ENCODE measurements around the gene VPS45.

The VPS45 gene

GRCh38 chr1:150089846-150090520 lies 22.4 kb downstream of the VPS45 start:
- no peak overlapping the region for H3K18ac ChIP-seq (ENCODE audit: low read length)
- H3K4me3 ChIP-seq (ENCODE audit: low read length in 2 of 2): no peak overlapping the region
- H2AK5ac ChIP-seq (ENCODE audit: low read depth, low read length): no peak overlapping the region
- no peak overlapping the region for H2BK12ac ChIP-seq (ENCODE audit: low read length)
- H4K91ac ChIP-seq (ENCODE audit: low read depth, low read length, poor library complexity): no peak overlapping the region
- H3K36me3 ChIP-seq (replicated peaks in 1 of 2; ENCODE audit: control insufficient read depth in 2 of 2, insufficient read depth in 2 of 2, low read length in 2 of 2): peaks cover 3 to 93% of the 10 kb centered on the region in 2 donors
- H2BK120ac ChIP-seq (ENCODE audit: low read depth, low read length): no peak overlapping the region
- H3K4ac ChIP-seq (ENCODE audit: low read length): no peak overlapping the region
- H2AFZ ChIP-seq (ENCODE audit: low read length): no peak overlapping the region
- no peak for DNase-seq (ENCODE audit: low spot score)
- H3K23ac ChIP-seq (ENCODE audit: low read depth, low read length, poor library complexity): no peak overlapping the region
- no peaks in the 10 kb centered on the region for H3K27me3 ChIP-seq (ENCODE audit: control insufficient read depth in 3 of 3, insufficient read depth in 3 of 3, low read depth in 1 of 3, low read length in 3 of 3)
- no peak overlapping the region for H2BK5ac ChIP-seq (ENCODE audit: low read length)
- H3K14ac ChIP-seq (ENCODE audit: low read length): no peak overlapping the region
- no CpG with 5 or more reads among the region's 3 CpGs for WGBS, 2 donors (ENCODE audit: extremely low coverage in 2 of 2, insufficient read length in 2 of 2, insufficient replicate concordance in 1 of 2)
- no peak overlapping the region for H2BK15ac ChIP-seq (ENCODE audit: low read length)
- no peaks in the 10 kb centered on the region for H3K79me1 ChIP-seq (ENCODE audit: low read depth, low read length)
- no peak overlapping the region for H3K4me2 ChIP-seq (ENCODE audit: insufficient read depth, low read length, poor library complexity, severe bottlenecking)
- no peaks in the 10 kb centered on the region for H3K4me1 ChIP-seq (ENCODE audit: control insufficient read depth in 2 of 2, insufficient read depth in 1 of 2, low read depth in 1 of 2, low read length in 2 of 2)
- no peak overlapping the region for H4K8ac ChIP-seq (ENCODE audit: low read depth, low read length)
- no peaks in the 10 kb centered on the region for H3K9me3 ChIP-seq (replicated peaks in 1 of 2; ENCODE audit: control insufficient read depth in 2 of 2, insufficient read depth in 1 of 2, low read depth in 1 of 2, low read length in 2 of 2)
- H3K9ac ChIP-seq (ENCODE audit: low read depth, low read length, poor library complexity): no peak overlapping the region
- H3K27ac ChIP-seq (replicated peaks; ENCODE audit: low read length): no peak overlapping the region

- no CpG with 5 or more reads among the region's 3 CpGs for WGBS, 2 donors (ENCODE audit: extremely low coverage in 2 of 2, insufficient read length in 2 of 2, insufficient replicate concordance in 1 of 2)
- no peak overlapping the region for H3K23ac ChIP-seq (ENCODE audit: low read depth, low read length, poor library complexity)
- no peak overlapping the region for H3K27ac ChIP-seq (replicated peaks; ENCODE audit: low read length)
- H3K9me3 ChIP-seq (replicated peaks in 1 of 2; ENCODE audit: control insufficient read depth in 2 of 2, insufficient read depth in 1 of 2, low read depth in 1 of 2, low read length in 2 of 2): no peaks in the 10 kb centered on the region
- H2BK120ac ChIP-seq (ENCODE audit: low read depth, low read length): no peak overlapping the region
- H2BK12ac ChIP-seq (ENCODE audit: low read length): no peak overlapping the region
- H4K8ac ChIP-seq (ENCODE audit: low read depth, low read length): no peak overlapping the region
- no peaks in the 10 kb centered on the region for H3K4me1 ChIP-seq (ENCODE audit: control insufficient read depth in 2 of 2, insufficient read depth in 1 of 2, low read depth in 1 of 2, low read length in 2 of 2)
- no peak overlapping the region for H2AK5ac ChIP-seq (ENCODE audit: low read depth, low read length)
- H3K36me3 ChIP-seq (replicated peaks in 1 of 2; ENCODE audit: control insufficient read depth in 2 of 2, insufficient read depth in 2 of 2, low read length in 2 of 2): peaks cover 1 to 88% of the 10 kb centered on the region in 2 donors
- no peak overlapping the region for H3K9ac ChIP-seq (ENCODE audit: low read depth, low read length, poor library complexity)
- no peak overlapping the region for H4K91ac ChIP-seq (ENCODE audit: low read depth, low read length, poor library complexity)
- no peak overlapping the region for H3K18ac ChIP-seq (ENCODE audit: low read length)
- no peaks in the 10 kb centered on the region for H3K79me1 ChIP-seq (ENCODE audit: low read depth, low read length)
- no peak overlapping the region for H3K4me3 ChIP-seq (ENCODE audit: low read length in 2 of 2)
- no peak overlapping the region for H2AFZ ChIP-seq (ENCODE audit: low read length)
- no peak overlapping the region for H3K4me2 ChIP-seq (ENCODE audit: insufficient read depth, low read length, poor library complexity, severe bottlenecking)
- H2BK5ac ChIP-seq (ENCODE audit: low read length): no peak overlapping the region
- H3K14ac ChIP-seq (ENCODE audit: low read length): no peak overlapping the region
- DNase-seq (ENCODE audit: low spot score): no peak
- no peak overlapping the region for H2BK15ac ChIP-seq (ENCODE audit: low read length)
- no peak overlapping the region for H3K4ac ChIP-seq (ENCODE audit: low read length)
- no peaks in the 10 kb centered on the region for H3K27me3 ChIP-seq (ENCODE audit: control insufficient read depth in 3 of 3, insufficient read depth in 3 of 3, low read depth in 1 of 3, low read length in 3 of 3)
Observed at GRCh38 chr1:150092180-150092791, 24.7 kb downstream of the VPS45 start.

GRCh38 chr1:150093805-150094204 lies 26.2 kb downstream of the VPS45 start:
- H3K4me2 ChIP-seq (ENCODE audit: insufficient read depth, low read length, poor library complexity, severe bottlenecking): no peak overlapping the region
- H2AFZ ChIP-seq (ENCODE audit: low read length): no peak overlapping the region
- no peak overlapping the region for H4K8ac ChIP-seq (ENCODE audit: low read depth, low read length)
- no CpG with 5 or more reads among the region's 1 CpG for WGBS, 2 donors (ENCODE audit: extremely low coverage in 2 of 2, insufficient read length in 2 of 2, insufficient replicate concordance in 1 of 2)
- no peak for DNase-seq (ENCODE audit: low spot score)
- H2BK120ac ChIP-seq (ENCODE audit: low read depth, low read length): no peak overlapping the region
- H3K4me3 ChIP-seq (ENCODE audit: low read length in 2 of 2): no peak overlapping the region
- H2BK5ac ChIP-seq (ENCODE audit: low read length): no peak overlapping the region
- no peak overlapping the region for H4K91ac ChIP-seq (ENCODE audit: low read depth, low read length, poor library complexity)
- H3K4ac ChIP-seq (ENCODE audit: low read length): no peak overlapping the region
- no peak overlapping the region for H3K18ac ChIP-seq (ENCODE audit: low read length)
- H3K9me3 ChIP-seq (replicated peaks in 1 of 2; ENCODE audit: control insufficient read depth in 2 of 2, insufficient read depth in 1 of 2, low read depth in 1 of 2, low read length in 2 of 2): no peaks in the 10 kb centered on the region
- H3K14ac ChIP-seq (ENCODE audit: low read length): no peak overlapping the region
- H3K36me3 ChIP-seq (replicated peaks in 1 of 2; ENCODE audit: control insufficient read depth in 2 of 2, insufficient read depth in 2 of 2, low read length in 2 of 2): peaks cover 1 to 87% of the 10 kb centered on the region in 2 donors
- no peak overlapping the region for H3K23ac ChIP-seq (ENCODE audit: low read depth, low read length, poor library complexity)
- no peak overlapping the region for H2BK12ac ChIP-seq (ENCODE audit: low read length)
- H2AK5ac ChIP-seq (ENCODE audit: low read depth, low read length): no peak overlapping the region
- no peaks in the 10 kb centered on the region for H3K4me1 ChIP-seq (ENCODE audit: control insufficient read depth in 2 of 2, insufficient read depth in 1 of 2, low read depth in 1 of 2, low read length in 2 of 2)
- no peak overlapping the region for H3K27ac ChIP-seq (replicated peaks; ENCODE audit: low read length)
- H3K27me3 ChIP-seq (ENCODE audit: control insufficient read depth in 3 of 3, insufficient read depth in 3 of 3, low read depth in 1 of 3, low read length in 3 of 3): no peaks in the 10 kb centered on the region
- no peak overlapping the region for H2BK15ac ChIP-seq (ENCODE audit: low read length)
- H3K9ac ChIP-seq (ENCODE audit: low read depth, low read length, poor library complexity): no peak overlapping the region
- H3K79me1 ChIP-seq (ENCODE audit: low read depth, low read length): no peaks in the 10 kb centered on the region

GRCh38 chr1:150094734-150095265 lies 27.2 kb downstream of the VPS45 start:
- no peak overlapping the region for H2AK5ac ChIP-seq (ENCODE audit: low read depth, low read length)
- no peak for DNase-seq (ENCODE audit: low spot score)
- H3K27ac ChIP-seq (replicated peaks; ENCODE audit: low read length): no peak overlapping the region
- H4K8ac ChIP-seq (ENCODE audit: low read depth, low read length): no peak overlapping the region
- H2BK5ac ChIP-seq (ENCODE audit: low read length): no peak overlapping the region
- no peak overlapping the region for H2BK120ac ChIP-seq (ENCODE audit: low read depth, low read length)
- H4K91ac ChIP-seq (ENCODE audit: low read depth, low read length, poor library complexity): no peak overlapping the region
- H2AFZ ChIP-seq (ENCODE audit: low read length): no peak overlapping the region
- H2BK12ac ChIP-seq (ENCODE audit: low read length): no peak overlapping the region
- H3K18ac ChIP-seq (ENCODE audit: low read length): no peak overlapping the region
- no CpG with 5 or more reads among the region's 3 CpGs for WGBS, 2 donors (ENCODE audit: extremely low coverage in 2 of 2, insufficient read length in 2 of 2, insufficient replicate concordance in 1 of 2)
- peaks cover 1 to 92% of the 10 kb centered on the region in 2 donors for H3K36me3 ChIP-seq (replicated peaks in 1 of 2; ENCODE audit: control insufficient read depth in 2 of 2, insufficient read depth in 2 of 2, low read length in 2 of 2)
- peaks cover 0 to 1% of the 10 kb centered on the region in 2 donors for H3K9me3 ChIP-seq (replicated peaks in 1 of 2; ENCODE audit: control insufficient read depth in 2 of 2, insufficient read depth in 1 of 2, low read depth in 1 of 2, low read length in 2 of 2)
- H3K4ac ChIP-seq (ENCODE audit: low read length): no peak overlapping the region
- no peaks in the 10 kb centered on the region for H3K79me1 ChIP-seq (ENCODE audit: low read depth, low read length)
- H2BK15ac ChIP-seq (ENCODE audit: low read length): no peak overlapping the region
- H3K9ac ChIP-seq (ENCODE audit: low read depth, low read length, poor library complexity): no peak overlapping the region
- no peaks in the 10 kb centered on the region for H3K4me1 ChIP-seq (ENCODE audit: control insufficient read depth in 2 of 2, insufficient read depth in 1 of 2, low read depth in 1 of 2, low read length in 2 of 2)
- no peak overlapping the region for H3K23ac ChIP-seq (ENCODE audit: low read depth, low read length, poor library complexity)
- no peaks in the 10 kb centered on the region for H3K27me3 ChIP-seq (ENCODE audit: control insufficient read depth in 3 of 3, insufficient read depth in 3 of 3, low read depth in 1 of 3, low read length in 3 of 3)
- H3K4me3 ChIP-seq (ENCODE audit: low read length in 2 of 2): no peak overlapping the region
- no peak overlapping the region for H3K14ac ChIP-seq (ENCODE audit: low read length)
- H3K4me2 ChIP-seq (ENCODE audit: insufficient read depth, low read length, poor library complexity, severe bottlenecking): no peak overlapping the region
